CD4-positive, alpha-beta T cell treated with Interferon alpha-2 for 1 hour (primary cell): Measurements from ENCODE around the gene SH3BP5L.
"Not testable (repeated sequence)": the region's sequence is repeated elsewhere in the genome, so short reads cannot be mapped to it uniquely, and the experiment has no call there.

Experiments used
- DNase-seq, 2 donors: peaks; one replicate each; pipeline ENCODE4 v3.0.0-alpha.2; 2020 to 2022

The SH3BP5L gene

GRCh38 chr1:248807067-248807737 is 18.5 kb downstream of the SH3BP5L start:
- peak; percentile 59 to 60 for DNase-seq

GRCh38 chr1:248805876-248806275 is 19.8 kb downstream of the SH3BP5L start:
- no peak for DNase-seq

- peak; percentile 8 to 44 for DNase-seq
Observed at GRCh38 chr1:248804771-248805681, 20.7 kb downstream of the SH3BP5L start.

- DNase-seq: not testable (repeated sequence)
Observed at GRCh38 chr1:248803501-248803900, 22.2 kb downstream of the SH3BP5L start.

GRCh38 chr1:248802454-248802853 is 23.3 kb downstream of the SH3BP5L start:
- no peak for DNase-seq

- no peak for DNase-seq
Observed at GRCh38 chr1:248800459-248800858, 25.3 kb downstream of the SH3BP5L start.

GRCh38 chr1:248798791-248799190 is 26.9 kb downstream of the SH3BP5L start:
- DNase-seq: no peak

- not testable (repeated sequence) for DNase-seq
Observed at GRCh38 chr1:248794663-248795062, 31.1 kb downstream of the SH3BP5L start.

- no peak for DNase-seq
Observed at GRCh38 chr1:248793592-248793991, 32.1 kb downstream of the SH3BP5L start.

GRCh38 chr1:248792342-248792741 is 33.4 kb downstream of the SH3BP5L start:
- DNase-seq: peak in 1 of 2 donors; percentile 19

- DNase-seq: no peak
Observed at GRCh38 chr1:248791010-248791409, 34.7 kb downstream of the SH3BP5L start.

GRCh38 chr1:248790456-248790855 is 35.3 kb downstream of the SH3BP5L start:
- no peak for DNase-seq

- DNase-seq: not testable (repeated sequence)
Observed at GRCh38 chr1:248789337-248789736, 36.4 kb downstream of the SH3BP5L start.

- no peak for DNase-seq
Observed at GRCh38 chr1:248788327-248788726, 37.4 kb downstream of the SH3BP5L start.

GRCh38 chr1:248787430-248787829 is 38.3 kb downstream of the SH3BP5L start:
- DNase-seq: no peak

- no peak for DNase-seq
Observed at GRCh38 chr1:248786156-248786555, 39.6 kb downstream of the SH3BP5L start.

- no peak for DNase-seq
Observed at GRCh38 chr1:248783367-248783766, 42.3 kb downstream of the SH3BP5L start.

- no peak for DNase-seq
Observed at GRCh38 chr1:248782416-248783141, 43.1 kb downstream of the SH3BP5L start.

GRCh38 chr1:248779350-248779749 is 46.4 kb downstream of the SH3BP5L start:
- DNase-seq: no peak

GRCh38 chr1:248778906-248779305 is 46.8 kb downstream of the SH3BP5L start:
- DNase-seq: no peak

GRCh38 chr1:248776991-248777390 is 48.7 kb downstream of the SH3BP5L start:
- DNase-seq: no peak

GRCh38 chr1:248775441-248775840 is 50.3 kb downstream of the SH3BP5L start:
- no peak for DNase-seq
